Measurements from ENCODE around the gene ZDHHC1. TPM values are rescaled to one million over a fixed set of nuclear protein-coding genes. Genes with fewer than 3 reads are reported as not detected.
"Not testable (repeated sequence)": the region's sequence is repeated elsewhere in the genome, so short reads cannot be mapped to it uniquely, and the experiment has no call there.

Gene ZDHHC1
- total RNA-seq, 2 donors from 2014 or later = 8.4 to 10.6 TPM

DNA sequence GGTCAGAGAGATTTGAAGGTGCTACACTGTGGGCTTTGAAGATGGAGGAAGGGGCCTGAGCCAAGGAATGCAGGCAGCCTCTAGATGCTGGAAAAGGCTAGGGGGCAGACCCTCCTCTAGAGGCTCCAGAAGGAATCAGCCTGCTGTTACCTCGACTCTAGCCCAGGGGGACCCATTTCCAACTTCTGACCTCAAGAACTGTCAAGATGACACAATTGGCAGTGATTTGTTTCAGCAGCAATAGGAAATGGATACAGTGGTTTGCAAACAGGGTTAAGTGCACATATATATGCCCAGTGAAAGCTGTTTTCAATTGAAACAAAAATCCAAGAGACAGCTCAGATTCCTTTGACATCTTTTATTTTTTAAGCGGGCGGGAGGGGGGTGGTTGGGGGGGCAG lies 3.7 kb upstream of the ZDHHC1 start:
- peaks cover 3% of the 10 kb centered on the region for H3K9me3 Mint-ChIP-seq
- Histone ChIP-seq H3K4me1 (ENCODE audit: control insufficient read depth, insufficient read depth, low read length) (peaks cover 14% of the 10 kb centered on the region), H3K9ac (ENCODE audit: extremely low read depth, low read length, poor library complexity, severe bottlenecking) (no peak overlapping the region), H3K4me3 (ENCODE audit: low read length) (no peak overlapping the region), H3K36me3 (ENCODE audit: control insufficient read depth, insufficient read depth, low read length) (no peaks in the 10 kb centered on the region), H3K9me3 (ENCODE audit: control insufficient read depth, low read length) (no peaks in the 10 kb centered on the region), H3K27ac (ENCODE audit: low read depth, low read length) (no peak overlapping the region), H3K27me3 (ENCODE audit: control insufficient read depth, insufficient read depth, low read length, poor library complexity, severe bottlenecking) (no peaks in the 10 kb centered on the region)
- peaks cover 4% of the 10 kb centered on the region for H3K27me3 Mint-ChIP-seq (ENCODE audit: insufficient read depth)
- WGBS, 2 experiments (ENCODE audit: insufficient coverage in 1 of 2, insufficient read length in 1 of 2) = 71 to 97% methylated on average over 1 to 3 of the region's 3 CpGs
- no peaks in the 10 kb centered on the region for H3K36me3 Mint-ChIP-seq (ENCODE audit: low read depth)
- H3K27ac Mint-ChIP-seq = no peak overlapping the region
- H3K4me1 Mint-ChIP-seq = peaks cover 22% of the 10 kb centered on the region
- TF ChIP-seq, protein P1, sequence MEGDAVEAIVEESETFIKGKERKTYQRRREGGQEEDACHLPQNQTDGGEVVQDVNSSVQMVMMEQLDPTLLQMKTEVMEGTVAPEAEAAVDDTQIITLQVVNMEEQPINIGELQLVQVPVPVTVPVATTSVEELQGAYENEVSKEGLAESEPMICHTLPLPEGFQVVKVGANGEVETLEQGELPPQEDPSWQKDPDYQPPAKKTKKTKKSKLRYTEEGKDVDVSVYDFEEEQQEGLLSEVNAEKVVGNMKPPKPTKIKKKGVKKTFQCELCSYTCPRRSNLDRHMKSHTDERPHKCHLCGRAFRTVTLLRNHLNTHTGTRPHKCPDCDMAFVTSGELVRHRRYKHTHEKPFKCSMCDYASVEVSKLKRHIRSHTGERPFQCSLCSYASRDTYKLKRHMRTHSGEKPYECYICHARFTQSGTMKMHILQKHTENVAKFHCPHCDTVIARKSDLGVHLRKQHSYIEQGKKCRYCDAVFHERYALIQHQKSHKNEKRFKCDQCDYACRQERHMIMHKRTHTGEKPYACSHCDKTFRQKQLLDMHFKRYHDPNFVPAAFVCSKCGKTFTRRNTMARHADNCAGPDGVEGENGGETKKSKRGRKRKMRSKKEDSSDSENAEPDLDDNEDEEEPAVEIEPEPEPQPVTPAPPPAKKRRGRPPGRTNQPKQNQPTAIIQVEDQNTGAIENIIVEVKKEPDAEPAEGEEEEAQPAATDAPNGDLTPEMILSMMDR (conservative IDR thresholded peaks at IDR 0.05) = peak; percentile 41
- H3K4me3 Mint-ChIP-seq = no peak overlapping the region
- DNase-seq = no peak

DNA sequence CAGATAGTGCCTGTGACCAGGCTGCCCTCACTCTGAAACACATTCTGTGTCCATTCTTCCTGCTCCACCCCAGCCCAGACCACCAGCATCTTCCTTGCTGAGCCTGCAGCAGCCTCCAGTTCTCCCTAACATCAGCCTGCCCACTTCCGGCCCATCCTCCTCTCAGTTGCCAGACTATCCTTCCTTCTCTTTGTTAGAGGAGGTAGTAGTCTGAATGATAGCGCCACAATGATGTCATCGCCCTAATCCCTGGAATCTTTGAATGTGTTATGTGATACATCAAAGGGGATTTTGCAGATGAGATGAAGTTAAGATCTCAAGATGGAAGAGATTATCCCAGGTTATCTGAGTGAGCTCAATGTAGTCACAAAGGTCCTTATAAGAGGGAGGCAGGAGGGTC lies 3.2 kb upstream of the ZDHHC1 start:
- Mint-ChIP-seq H3K36me3 (ENCODE audit: low read depth) (no peaks in the 10 kb centered on the region), H3K27me3 (ENCODE audit: insufficient read depth) (peaks cover 4% of the 10 kb centered on the region), H3K4me3 (no peak overlapping the region), H3K27ac (no peak overlapping the region), H3K4me1 (peaks cover 20% of the 10 kb centered on the region), H3K9me3 (peaks cover 3% of the 10 kb centered on the region)
- Histone ChIP-seq H3K27me3 (ENCODE audit: control insufficient read depth, insufficient read depth, low read length, poor library complexity, severe bottlenecking) (no peaks in the 10 kb centered on the region), H3K9me3 (ENCODE audit: control insufficient read depth, low read length) (no peaks in the 10 kb centered on the region), H3K4me1 (ENCODE audit: control insufficient read depth, insufficient read depth, low read length) (peaks cover 9% of the 10 kb centered on the region), H3K27ac (ENCODE audit: low read depth, low read length) (no peak overlapping the region), H3K36me3 (ENCODE audit: control insufficient read depth, insufficient read depth, low read length) (no peaks in the 10 kb centered on the region), H3K9ac (ENCODE audit: extremely low read depth, low read length, poor library complexity, severe bottlenecking) (no peak overlapping the region), H3K4me3 (ENCODE audit: low read length) (no peak overlapping the region)
- DNase-seq = no peak
- 95 to 100% methylated on average over 2 to 3 of the region's 3 CpGs for WGBS, 2 experiments (ENCODE audit: insufficient coverage in 1 of 2, insufficient read length in 1 of 2)
- TF ChIP-seq, protein P1 (conservative IDR thresholded peaks at IDR 0.05) = no peak

- peaks cover 16% of the 10 kb centered on the region for H3K4me1 Mint-ChIP-seq
- H3K4me3 ChIP-seq (ENCODE audit: low read length) = no peak overlapping the region
- H3K27me3 ChIP-seq (ENCODE audit: control insufficient read depth, insufficient read depth, low read length, poor library complexity, severe bottlenecking) = no peaks in the 10 kb centered on the region
- no peaks in the 10 kb centered on the region for H3K9me3 ChIP-seq (ENCODE audit: control insufficient read depth, low read length)
- DNase-seq = no peak
- H3K9ac ChIP-seq (ENCODE audit: extremely low read depth, low read length, poor library complexity, severe bottlenecking) = no peak overlapping the region
- no peak overlapping the region for H3K27ac Mint-ChIP-seq
- no peak overlapping the region for H3K4me3 Mint-ChIP-seq
- TF ChIP-seq, protein P1 (conservative IDR thresholded peaks at IDR 0.05) = no peak
- peaks cover 4% of the 10 kb centered on the region for H3K27me3 Mint-ChIP-seq (ENCODE audit: insufficient read depth)
- H3K36me3 ChIP-seq (ENCODE audit: control insufficient read depth, insufficient read depth, low read length) = no peaks in the 10 kb centered on the region
- no peak overlapping the region for H3K27ac ChIP-seq (ENCODE audit: low read depth, low read length)
- H3K9me3 Mint-ChIP-seq = peaks cover 3% of the 10 kb centered on the region
- no peaks in the 10 kb centered on the region for H3K4me1 ChIP-seq (ENCODE audit: control insufficient read depth, insufficient read depth, low read length)
- 90 to 100% methylated on average over 1 to 2 of the region's 2 CpGs for WGBS, 2 experiments (ENCODE audit: insufficient coverage in 1 of 2, insufficient read length in 1 of 2)
- H3K36me3 Mint-ChIP-seq (ENCODE audit: low read depth) = no peaks in the 10 kb centered on the region
Observed at GRCh38 chr16:67417333-67418061, 1.2 kb upstream of the ZDHHC1 start.

DNA sequence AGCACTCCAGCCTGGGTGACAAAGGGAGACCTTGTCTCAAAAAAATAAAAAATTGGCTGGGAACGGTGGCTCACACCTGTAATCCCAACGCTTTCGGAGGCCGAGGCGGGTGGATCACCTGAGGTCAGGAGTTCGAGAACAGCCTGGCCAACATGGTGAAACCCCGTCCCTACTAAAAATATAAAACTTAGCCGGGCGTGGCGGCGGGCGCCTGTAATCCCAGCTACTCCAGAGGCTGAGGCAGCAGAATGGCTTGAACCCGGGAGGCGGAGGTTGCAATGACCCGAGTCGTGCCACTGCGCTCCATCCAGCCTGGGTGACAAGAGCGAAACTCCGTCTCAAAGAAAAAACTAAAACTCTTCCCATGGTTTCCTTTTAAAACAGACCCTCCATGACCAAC lies 856 bp downstream of the ZDHHC1 start:
- not testable (repeated sequence) for H3K27ac ChIP-seq (ENCODE audit: low read depth, low read length); DNase-seq; H3K36me3 ChIP-seq (ENCODE audit: control insufficient read depth, insufficient read depth, low read length); H3K27me3 ChIP-seq (ENCODE audit: control insufficient read depth, insufficient read depth, low read length, poor library complexity, severe bottlenecking); H3K9me3 Mint-ChIP-seq; H3K9me3 ChIP-seq (ENCODE audit: control insufficient read depth, low read length); H3K36me3 Mint-ChIP-seq (ENCODE audit: low read depth); H3K4me1 ChIP-seq (ENCODE audit: control insufficient read depth, insufficient read depth, low read length); H3K27me3 Mint-ChIP-seq (ENCODE audit: insufficient read depth)
- Histone ChIP-seq H3K4me3 (ENCODE audit: low read length) (peak overlapping the region; percentile 81), H3K9ac (ENCODE audit: extremely low read depth, low read length, poor library complexity, severe bottlenecking) (peak overlapping the region; percentile 57)
- Mint-ChIP-seq H3K4me1 (peaks cover 19% of the 10 kb centered on the region), H3K4me3 (peak overlapping the region; percentile 60), H3K27ac (peak overlapping the region; percentile 65)
- 95% methylated on average over 19 of the region's 19 CpGs for whole genome bisulfite sequencing, 2 experiments (ENCODE audit: insufficient coverage in 1 of 2, insufficient read length in 1 of 2)

Measured in endodermal cell (in vitro differentiated cells).